ENCODE results near the gene GLDN. TPM values are rescaled to one million over a fixed set of nuclear protein-coding genes. Genes with fewer than 3 reads are reported as not detected.

GLDN gene
- total and polyA plus RNA-seq, 2 of the 8 experiments (the other 6 are each of a cell fraction or from before 2014, with no cell fraction given), result 0.24 to 0.50 TPM

DNA sequence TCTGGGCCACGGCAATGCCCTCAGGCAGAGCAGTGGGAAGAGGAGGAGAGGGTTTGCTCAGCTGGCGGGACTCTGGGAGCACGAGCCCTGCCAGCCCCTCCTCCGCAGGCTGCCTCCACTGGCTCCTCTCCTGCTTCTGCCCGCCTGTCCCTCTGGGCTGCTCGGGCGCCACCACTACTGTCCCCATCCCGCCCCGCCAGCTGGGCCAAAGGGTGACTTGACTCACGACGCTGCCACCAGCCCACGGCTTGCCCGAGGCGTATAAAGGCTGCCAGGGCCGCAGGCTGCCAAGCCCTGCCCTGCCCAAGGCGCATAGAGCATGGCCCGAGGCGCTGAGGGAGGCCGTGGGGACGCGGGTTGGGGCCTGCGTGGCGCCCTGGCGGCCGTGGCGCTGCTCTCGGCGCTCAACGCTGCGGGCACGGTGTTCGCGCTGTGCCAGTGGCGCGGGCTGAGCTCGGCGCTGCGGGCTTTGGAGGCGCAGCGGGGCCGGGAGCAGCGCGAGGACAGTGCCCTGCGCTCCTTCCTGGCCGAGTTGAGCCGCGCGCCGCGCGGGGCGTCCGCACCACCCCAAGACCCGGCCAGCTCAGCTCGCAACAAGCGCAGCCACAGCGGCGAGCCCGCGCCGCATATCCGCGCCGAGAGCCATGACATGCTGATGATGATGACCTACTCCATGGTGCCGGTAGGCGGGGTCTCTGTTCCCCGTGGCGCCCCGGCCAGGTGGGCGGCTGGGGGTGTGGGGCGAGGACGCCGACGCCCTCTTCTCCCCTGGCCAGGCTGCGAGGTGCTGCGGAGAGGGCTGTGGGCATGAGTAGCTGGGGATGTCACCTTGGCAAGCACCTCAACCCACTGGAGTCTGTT, at the start of gene GLDN (continued):
- TF ChIP-seq CTBP2 (IDR thresholded peaks at IDR 0.05; ENCODE audit: borderline replicate concordance, insufficient read depth, insufficient read length, low read length), result no peak
- TF ChIP-seq EP300 (IDR thresholded peaks at IDR 0.05; ENCODE audit: borderline replicate concordance in 1 of 2, low read depth in 2 of 2, low read length in 2 of 2), result no peak
- peak; percentile 77 for TF ChIP-seq CREB1 (IDR thresholded peaks at IDR 0.05)
- no peak for TF ChIP-seq JUN (IDR thresholded peaks at IDR 0.05; ENCODE audit: low read depth, low read length)
- no peak for TF ChIP-seq EGR1 (IDR thresholded peaks at IDR 0.05; ENCODE audit: borderline replicate concordance, low read depth, low read length)
- TF ChIP-seq CTCF (IDR thresholded peaks at IDR 0.05; ENCODE audit: control extremely low read depth in 1 of 3, insufficient read depth in 1 of 3, low read depth in 1 of 3, low read length in 3 of 3), result no peak
- no peak for TF ChIP-seq SAP30 (IDR thresholded peaks at IDR 0.05; ENCODE audit: insufficient read depth, insufficient replicate concordance, low read length)
- TF ChIP-seq ZNF274 (IDR thresholded peaks at IDR 0.05; ENCODE audit: borderline replicate concordance, extremely low read depth, low read length), result no peak
- no peak for TF ChIP-seq POU5F1 (IDR thresholded peaks at IDR 0.05; ENCODE audit: low read depth, low read length)
- TF ChIP-seq RNF2 (IDR thresholded peaks at IDR 0.05; ENCODE audit: borderline replicate concordance, low read depth, low read length, missing control alignments, poor library complexity, severe bottlenecking), result no peak
- no peak for TF ChIP-seq POLR2AphosphoS5 (IDR thresholded peaks at IDR 0.05; ENCODE audit: low read depth, low read length)
- TF ChIP-seq CBX5 (IDR thresholded peaks at IDR 0.05; ENCODE audit: low read depth, low read length), result no peak
- TF ChIP-seq ASH2L (IDR thresholded peaks at IDR 0.05; ENCODE audit: low read length), result peak; percentile 36
- no peak for TF ChIP-seq YY1 (IDR thresholded peaks at IDR 0.05; ENCODE audit: low read depth, low read length)
- no peak for TF ChIP-seq SP1 (IDR thresholded peaks at IDR 0.05; ENCODE audit: low read depth, low read length)
- TF ChIP-seq FOSL1 (IDR thresholded peaks at IDR 0.05; ENCODE audit: insufficient read depth, low read depth, low read length), result no peak
- TF ChIP-seq NANOG (IDR thresholded peaks at IDR 0.05; ENCODE audit: insufficient read depth, low read depth, low read length, poor library complexity, severe bottlenecking), result no peak
- no peak for TF ChIP-seq POLR2A (IDR thresholded peaks at IDR 0.05; ENCODE audit: control extremely low read depth in 1 of 2, low read depth in 2 of 2, low read length in 2 of 2)
- TF ChIP-seq, protein P1, sequence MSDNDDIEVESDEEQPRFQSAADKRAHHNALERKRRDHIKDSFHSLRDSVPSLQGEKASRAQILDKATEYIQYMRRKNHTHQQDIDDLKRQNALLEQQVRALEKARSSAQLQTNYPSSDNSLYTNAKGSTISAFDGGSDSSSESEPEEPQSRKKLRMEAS (IDR thresholded peaks at IDR 0.05), result peak; percentile 47
- no peak for TF ChIP-seq BCL11A (IDR thresholded peaks at IDR 0.05; ENCODE audit: low read depth in 2 of 2, low read length in 2 of 2)
- TF ChIP-seq TBP (IDR thresholded peaks at IDR 0.05; ENCODE audit: low read depth, low read length), result no peak
- no peak for TF ChIP-seq CHD1 (IDR thresholded peaks at IDR 0.05; ENCODE audit: low read depth, low read length)
